HG03064 (cell line): Measurements from ENCODE around the gene VSIG10L2.
"Not testable (repeated sequence)": the region's sequence is repeated elsewhere in the genome, so short reads cannot be mapped to it uniquely, and the experiment has no call there.

Experiments used
- ATAC-seq: cut with Tn5 transposase; IDR thresholded peaks from one replicate; pipeline ENCODE4 v1.9.1; 2021; ENCODE audit warnings: low read depth; ENCODE audit not compliant: unreplicated experiment

The VSIG10L2 gene

GRCh38 chr11:125945797-125946520 lies at the start of gene VSIG10L2:
VSIG10L2 (plus strand) TSS chr11:125946044; CDS start chr11:125946056, 12 bp downstream.
- no peak for ATAC-seq

- ATAC-seq, result no peak
Measured at GRCh38 chr11:125901872-125902271, 44.0 kb upstream of the VSIG10L2 start.

DNA sequence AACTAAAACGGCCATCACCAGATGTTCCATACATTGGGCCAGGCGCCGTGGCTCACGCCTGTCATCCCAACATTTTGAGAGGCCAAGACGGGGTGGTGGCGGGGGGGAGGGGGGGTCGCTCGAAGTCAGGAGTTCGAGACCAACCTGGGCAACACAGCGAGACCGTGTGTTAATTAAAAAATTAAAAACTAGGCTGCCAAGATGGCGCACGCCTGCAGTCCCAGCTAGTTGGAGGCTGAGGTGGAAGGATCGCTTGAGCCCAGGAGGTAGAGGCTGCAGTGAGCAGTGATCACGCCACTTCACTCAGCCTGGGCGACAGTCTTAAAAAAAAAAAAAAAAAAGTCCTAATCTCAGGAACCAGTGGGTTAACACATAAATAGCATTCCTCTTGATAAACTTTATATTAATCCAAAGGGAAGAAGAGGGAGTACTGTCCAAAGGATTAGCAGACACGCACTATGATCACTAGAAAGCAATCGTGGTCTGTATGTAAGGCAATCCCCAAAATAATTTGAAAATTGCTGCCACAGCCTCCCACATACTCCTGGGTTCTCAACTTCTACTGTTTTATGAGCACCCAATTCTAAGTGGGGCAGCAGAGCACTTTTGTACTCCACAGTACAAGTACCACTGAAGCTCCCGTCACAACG lies 43.4 kb upstream of the VSIG10L2 start:
- ATAC-seq, result no peak

DNA sequence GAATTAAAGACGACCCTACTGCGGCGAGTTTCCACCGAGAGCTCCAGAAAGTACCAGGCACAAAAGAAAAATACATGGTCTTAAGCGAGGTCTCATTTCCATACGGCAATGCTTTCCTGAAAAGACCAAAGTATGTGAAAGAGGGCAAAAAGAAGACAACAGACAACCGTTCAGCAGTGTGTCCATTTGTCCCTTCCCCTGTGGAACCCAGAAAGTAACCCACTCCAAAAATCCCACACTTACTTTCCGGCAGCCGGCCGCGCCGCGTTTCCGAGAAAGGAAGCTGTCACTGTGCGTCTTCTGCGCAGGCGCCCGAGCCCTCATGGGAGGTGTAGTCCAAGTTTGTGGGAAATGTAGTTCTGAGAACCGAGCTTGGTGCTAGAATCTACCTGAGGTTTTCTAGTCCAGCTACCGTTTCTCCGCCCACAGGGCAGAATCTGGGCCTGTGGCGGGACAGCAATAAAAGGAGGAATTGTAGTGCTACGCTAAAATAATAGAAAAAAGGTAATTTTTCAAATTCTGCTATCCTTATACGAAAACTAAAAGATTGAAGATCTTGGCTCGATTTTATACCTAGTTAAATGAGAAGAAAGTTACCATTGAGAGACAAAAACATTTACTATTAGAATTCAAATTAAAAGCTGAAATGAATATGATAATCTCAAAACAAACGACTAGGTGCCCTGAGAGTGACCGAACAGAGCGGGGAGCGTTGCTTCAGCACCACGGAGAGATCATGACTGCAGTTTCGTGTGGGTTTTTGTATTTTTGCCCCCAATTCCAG lies 42.7 kb upstream of the VSIG10L2 start, which contains the start of gene PUS3:
TSS of gene PUS3 (minus strand) at position 280 of the 784 bp plus-strand sequence. CDS start 6,922 bp downstream, outside the sequence.
- peak; percentile 94 for ATAC-seq

GRCh38 chr11:125903711-125904659 lies 41.9 kb upstream of the VSIG10L2 start, which contains the start of gene DDX25:
DDX25 (plus strand) TSS chr11:125904508; CDS start chr11:125904518, 10 bp downstream.
- ATAC-seq, result no peak

- ATAC-seq, result no peak
Measured at GRCh38 chr11:125904678-125905077, 41.2 kb upstream of the VSIG10L2 start.

GRCh38 chr11:125910226-125910849 lies 35.5 kb upstream of the VSIG10L2 start:
- ATAC-seq, result no peak

- not testable (repeated sequence) for ATAC-seq
Measured at GRCh38 chr11:125914601-125915000, 31.2 kb upstream of the VSIG10L2 start.

GRCh38 chr11:125916683-125917347 lies 29.0 kb upstream of the VSIG10L2 start:
- no peak for ATAC-seq

DNA sequence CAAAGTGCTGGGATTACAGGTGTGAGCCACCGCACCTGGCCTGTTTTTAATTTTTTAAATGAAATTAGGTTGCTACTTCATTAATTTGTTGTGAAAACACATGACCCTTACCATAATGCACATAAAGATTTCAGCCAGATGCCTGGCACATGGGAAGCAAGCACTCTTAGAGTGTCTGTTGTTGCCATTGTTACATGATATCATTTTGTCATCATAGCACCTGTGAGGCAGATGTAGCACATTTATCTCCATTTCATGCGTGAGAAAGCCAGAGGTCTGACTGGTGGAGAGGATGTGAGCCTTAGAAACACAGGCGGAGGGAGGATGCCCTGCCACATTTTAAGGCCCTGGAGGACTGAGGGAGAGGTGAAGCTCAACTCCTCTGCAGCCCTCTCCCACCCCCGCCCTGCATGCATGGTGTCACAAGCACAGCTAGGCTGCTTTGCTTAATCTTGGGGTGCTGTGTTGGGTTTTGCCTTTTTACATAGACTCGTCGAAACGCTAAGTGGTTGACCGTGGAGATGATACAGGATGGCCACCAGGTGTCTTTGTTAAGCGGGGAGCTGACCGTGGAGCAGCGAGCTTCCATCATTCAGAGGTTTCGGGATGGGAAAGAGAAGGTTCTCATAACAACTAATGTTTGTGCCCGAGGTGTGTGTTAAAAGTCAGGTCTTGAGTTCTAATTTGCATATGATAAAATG lies 27.6 kb upstream of the VSIG10L2 start:
- ATAC-seq, result no peak

DNA sequence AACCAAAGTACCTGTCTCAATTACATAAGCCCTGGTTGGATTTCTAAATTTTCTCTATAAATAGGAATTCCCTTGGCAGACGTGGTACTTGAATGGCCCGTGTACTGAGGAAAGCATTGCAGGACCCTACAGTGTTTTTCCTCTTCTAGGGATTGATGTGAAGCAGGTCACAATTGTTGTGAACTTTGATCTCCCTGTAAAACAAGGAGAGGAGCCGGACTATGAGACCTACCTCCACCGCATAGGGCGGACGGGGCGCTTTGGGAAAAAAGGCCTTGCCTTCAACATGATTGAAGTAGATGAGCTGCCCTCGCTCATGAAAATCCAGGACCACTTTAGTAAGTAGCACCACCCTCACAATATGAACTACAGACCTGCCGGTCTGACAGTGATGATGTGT lies 24.8 kb upstream of the VSIG10L2 start:
- ATAC-seq, result no peak

DNA sequence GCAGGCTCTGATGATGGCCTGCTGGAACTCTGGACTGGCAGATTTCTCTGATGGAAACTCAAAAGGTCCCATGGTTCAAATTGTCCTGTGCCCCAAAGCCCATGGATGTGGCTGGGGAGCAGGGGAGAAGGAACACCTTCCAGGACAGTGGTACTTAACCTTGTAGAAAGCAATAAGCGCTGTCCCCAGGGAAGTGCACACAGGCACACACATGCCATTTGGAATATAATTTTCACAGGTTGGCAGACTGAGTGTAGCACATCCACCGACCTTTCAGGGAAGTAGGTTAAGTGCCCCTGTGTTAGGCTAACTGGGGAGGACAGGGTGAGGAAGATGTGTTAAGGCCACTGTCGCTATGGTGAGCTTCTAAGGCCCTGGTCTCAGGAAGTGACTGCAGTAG lies 23.7 kb upstream of the VSIG10L2 start:
- no peak for ATAC-seq

GRCh38 chr11:125923012-125923579 lies 22.7 kb upstream of the VSIG10L2 start:
- no peak for ATAC-seq

DNA sequence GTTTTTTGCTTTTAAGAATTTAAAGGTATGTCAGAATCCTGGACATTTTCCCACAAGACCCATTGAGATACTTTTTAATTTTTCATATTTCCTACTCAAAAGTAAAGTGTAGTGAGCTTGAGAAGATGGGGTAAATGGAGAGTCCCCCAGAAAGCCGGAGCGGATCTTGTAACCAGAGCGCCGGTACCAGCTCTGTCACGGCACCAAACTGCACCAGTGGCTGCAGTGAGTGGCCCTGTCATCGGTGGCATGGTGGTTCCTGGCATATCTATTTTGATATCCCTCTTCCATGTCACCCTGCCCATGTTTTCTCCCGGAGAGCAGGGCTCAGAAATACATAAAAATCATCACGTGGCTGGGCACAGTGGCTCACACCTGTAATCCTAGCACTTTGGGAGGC lies 22.2 kb upstream of the VSIG10L2 start:
- no peak for ATAC-seq

DNA sequence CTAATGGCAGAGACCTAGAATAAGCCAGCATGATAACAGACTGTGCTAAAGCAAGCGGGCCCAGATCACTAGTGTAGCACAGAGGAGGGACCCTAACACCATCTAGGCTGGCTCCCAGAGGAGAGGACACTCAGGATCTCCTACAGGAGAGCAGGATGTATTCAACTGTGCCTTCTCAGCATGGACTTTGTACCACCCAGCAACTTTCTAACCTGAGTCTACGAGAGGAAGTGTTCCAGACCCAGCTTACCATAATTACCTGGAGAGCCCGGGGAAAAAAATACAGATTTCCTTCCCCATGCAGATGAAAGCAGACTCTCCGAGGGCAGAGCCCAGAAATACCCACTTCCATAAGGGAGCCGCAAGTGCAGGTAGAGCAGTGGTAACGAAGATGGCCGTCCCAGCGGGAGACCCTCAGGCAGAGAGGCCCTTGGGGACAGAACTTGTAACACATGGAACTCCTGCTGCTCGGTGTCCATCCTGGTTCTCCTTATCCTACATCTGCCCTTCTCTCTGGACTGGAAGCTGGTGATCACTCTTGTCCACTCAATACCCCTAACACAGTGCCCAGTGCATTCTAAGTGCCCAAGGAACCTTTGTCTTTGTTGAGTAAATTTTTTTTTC lies 21.3 kb upstream of the VSIG10L2 start:
- ATAC-seq, result no peak

- no peak for ATAC-seq
Measured at GRCh38 chr11:125925247-125925740, 20.6 kb upstream of the VSIG10L2 start.

DNA sequence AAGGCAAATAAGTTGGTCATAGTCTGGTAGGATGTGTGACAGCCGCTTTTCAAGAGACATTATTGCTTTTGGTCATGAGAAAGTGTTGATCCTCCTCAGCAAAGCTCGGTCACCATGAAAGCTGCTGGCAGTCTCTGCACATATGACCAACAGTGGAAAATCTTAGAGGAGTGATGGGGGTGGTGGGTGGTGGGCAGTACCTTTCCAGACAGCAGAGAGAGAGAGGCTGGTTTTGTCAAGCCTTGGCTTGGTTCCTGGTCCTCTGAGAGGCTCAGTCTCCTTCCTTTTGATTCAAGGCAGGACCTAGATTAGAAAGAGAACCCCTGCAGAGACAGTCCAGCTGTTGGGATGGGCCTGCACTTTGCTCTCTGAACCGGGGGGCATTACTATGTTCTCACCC lies 20.0 kb upstream of the VSIG10L2 start:
- no peak for ATAC-seq
